H1 (cell line): Measurements from ENCODE around the gene RAB4B. TPM values are rescaled to one million over a fixed set of nuclear protein-coding genes. Genes with fewer than 3 reads are reported as not detected.

Experiments used
- CTCF ChIA-PET: fragments of 300-600 bp; sonication (Branson Sonifier 250); formaldehyde crosslinking; loops from one replicate; lab custom pipeline; 2021; ENCODE audit not compliant: partially characterized antibody; lab: Charles Lee
- POLR2A ChIA-PET: fragments of 300-600 bp; sonication (Branson Sonifier 250); formaldehyde crosslinking; loops from one replicate; lab custom pipeline; 2021; ENCODE audit warnings: inconsistent platforms; ENCODE audit not compliant: partially characterized antibody; lab: Charles Lee
- DNase-seq, 2 experiments: peaks; one replicate each; pipeline versions ENCODE4 v3.0.0 to v3.0.0-alpha.2; 2010 to 2022; ENCODE audit warnings: low spot score in 2 of 2, low read depth in 1 of 2, mixed read lengths in 1 of 2
- FAIRE-seq: peaks from 2 replicates; lab custom pipeline; 2011; peaks lifted over from hg19 to GRCh38; lab: Jason Lieb, UNC
- H2AFZ ChIP-seq: 2 replicates; pipeline ENCODE4 v1.8.1; 2012; ENCODE audit warnings: low read length, inconsistent platforms
- H2AK5ac ChIP-seq: 2 replicates; pipeline ENCODE4 v1.6.1; 2013; ENCODE audit warnings: low read depth, low read length
- H2BK120ac ChIP-seq: replicated peaks from 2 replicates; pipeline ENCODE3; 2013; ENCODE audit warnings: low read depth, low read length, inconsistent platforms
- H2BK12ac ChIP-seq: 2 replicates; pipeline ENCODE4 v1.6.1; 2013; ENCODE audit warnings: low read depth, low read length
- H2BK15ac ChIP-seq: 2 replicates; pipeline ENCODE4 v1.6.1; 2013; ENCODE audit warnings: low read length
- H2BK20ac ChIP-seq: 2 replicates; pipeline ENCODE4 v1.6.1; 2013; ENCODE audit warnings: low read length
- H2BK5ac ChIP-seq: 2 replicates; pipeline ENCODE4 v1.6.1; 2013; ENCODE audit warnings: low read depth, low read length
- H3K14ac ChIP-seq: 2 replicates; pipeline ENCODE4 v1.6.1; 2013; ENCODE audit warnings: inconsistent platforms; ENCODE audit not compliant: insufficient read length
- H3K18ac ChIP-seq: 2 replicates; pipeline ENCODE4 v1.6.1; 2013; ENCODE audit warnings: low read length; ENCODE audit errors: extremely low read depth
- H3K23ac ChIP-seq: 2 replicates; pipeline ENCODE4 v1.6.1; 2013; ENCODE audit warnings: inconsistent platforms; ENCODE audit not compliant: insufficient read length
- H3K23me2 ChIP-seq: 2 replicates; pipeline ENCODE4 v1.6.1; 2013; ENCODE audit warnings: low read depth, low read length
- H3K27ac ChIP-seq: 2 replicates; pipeline ENCODE4 v1.6.1; 2011; ENCODE audit warnings: low read depth, low read length, inconsistent platforms
- H3K27me3 ChIP-seq, 4 experiments: replicated peaks in 1 of 4; 1 replicate in 1 of 4; 2 replicates in 3 of 4; pipeline versions ENCODE4 v1.6.1 to v1.8.1; 2011 to 2013; ENCODE audit warnings: low read length in 3 of 4, mild to moderate bottlenecking in 3 of 4, inconsistent platforms in 2 of 4, mixed read lengths in 2 of 4, moderate library complexity in 1 of 4; ENCODE audit not compliant: control insufficient read depth in 3 of 4, insufficient read depth in 3 of 4; ENCODE audit errors: extremely low read depth in 1 of 4
- H3K36me3 ChIP-seq, 4 experiments: 2 replicates each; pipeline versions ENCODE4 v1.6.1 to v1.8.1; 2011 to 2013; ENCODE audit warnings: mild to moderate bottlenecking in 4 of 4, low read length in 3 of 4, moderate library complexity in 2 of 4, control low read depth in 1 of 4, inconsistent platforms in 1 of 4; ENCODE audit not compliant: insufficient read depth in 4 of 4, control insufficient read depth in 2 of 4
- H3K4ac ChIP-seq: replicated peaks from 2 replicates; pipeline ENCODE3; 2013; ENCODE audit warnings: low read length, low read depth, mixed read lengths, inconsistent platforms; ENCODE audit not compliant: insufficient read length
- H3K4me1 ChIP-seq, 4 experiments: replicated peaks in 1 of 4; 1 replicate in 1 of 4; 2 replicates in 3 of 4; pipeline versions ENCODE4 v1.6.1 to v1.8.1; 2011 to 2013; ENCODE audit warnings: low read length in 3 of 4, inconsistent platforms in 2 of 4, mixed read lengths in 1 of 4; ENCODE audit not compliant: insufficient read depth in 4 of 4, control insufficient read depth in 3 of 4
- H3K4me2 ChIP-seq, 2 experiments: 2 replicates each; pipeline versions ENCODE4 v1.6.1 to v1.8.1; 2011 to 2013; ENCODE audit warnings: low read depth in 2 of 2, low read length in 2 of 2, control low read depth in 1 of 2, inconsistent platforms in 1 of 2, mild to moderate bottlenecking in 1 of 2; ENCODE audit not compliant: insufficient read depth in 1 of 2
- H3K4me3 ChIP-seq, 4 experiments: fragments of 200-600, 300-600 bp in 1 of 4; sonication (generic), shearing (Covaris generic), sonication (Bioruptor Twin) in 1 of 4; 2 replicates each; pipeline versions ENCODE4 v1.5.1 to v1.8.1; 2011 to 2016; ENCODE audit warnings: low read length in 4 of 4, low read depth in 3 of 4, control low read depth in 2 of 4, inconsistent platforms in 2 of 4, mild to moderate bottlenecking in 2 of 4, mixed read lengths in 1 of 4, moderate library complexity in 1 of 4; ENCODE audit not compliant: insufficient read depth in 2 of 4; ENCODE audit errors: extremely low read depth in 1 of 4
- H3K56ac ChIP-seq: replicated peaks from 2 replicates; pipeline ENCODE3; 2013; ENCODE audit warnings: low read depth, mild to moderate bottlenecking, mixed read lengths, low read length, inconsistent platforms; ENCODE audit not compliant: insufficient read length
- H3K79me1 ChIP-seq: 2 replicates; pipeline ENCODE4 v1.6.1; 2013; ENCODE audit warnings: low read depth, low read length, control low read depth
- H3K79me2 ChIP-seq, 2 experiments: 2 replicates each; pipeline versions ENCODE4 v1.6.1 to v1.8.1; 2012 to 2013; ENCODE audit warnings: low read length in 2 of 2, mild to moderate bottlenecking in 2 of 2, inconsistent platforms in 1 of 2; ENCODE audit not compliant: insufficient read depth in 2 of 2, control insufficient read depth in 1 of 2
- H3K9ac ChIP-seq, 4 experiments: replicated peaks in 1 of 4; 1 replicate in 1 of 4; 2 replicates in 3 of 4; pipeline versions ENCODE4 v1.6.1 to v1.8.1; 2011 to 2013; ENCODE audit warnings: low read depth in 3 of 4, low read length in 3 of 4, control low read depth in 2 of 4, mild to moderate bottlenecking in 2 of 4, moderate library complexity in 2 of 4, inconsistent platforms in 1 of 4; ENCODE audit errors: extremely low read depth in 1 of 4
- H3K9me3 ChIP-seq, 2 experiments: 2 replicates each; pipeline versions ENCODE4 v1.6.1 to v1.8.1; 2012 to 2013; ENCODE audit warnings: mild to moderate bottlenecking in 2 of 2, moderate library complexity in 2 of 2, control low read depth in 1 of 2, inconsistent platforms in 1 of 2, low read depth in 1 of 2, low read length in 1 of 2, mixed read lengths in 1 of 2; ENCODE audit not compliant: insufficient read depth in 2 of 2
- H4K20me1 ChIP-seq, 2 experiments: replicated peaks in 1 of 2; 2 replicates each; pipeline versions ENCODE3 to v1.8.1; 2011 to 2013; ENCODE audit warnings: inconsistent platforms in 2 of 2, low read length in 2 of 2, mild to moderate bottlenecking in 1 of 2; ENCODE audit not compliant: insufficient read depth in 2 of 2, control insufficient read depth in 1 of 2
- H4K5ac ChIP-seq: 2 replicates; pipeline ENCODE4 v1.6.1; 2013; ENCODE audit warnings: low read length, low read depth, mixed read lengths, inconsistent platforms; ENCODE audit not compliant: insufficient read length
- H4K8ac ChIP-seq: 2 replicates; pipeline ENCODE4 v1.8.0; 2013; ENCODE audit warnings: mild to moderate bottlenecking, moderate library complexity, low read length, inconsistent platforms; ENCODE audit not compliant: insufficient read depth; ENCODE audit errors: extremely low read depth
- H4K91ac ChIP-seq: replicated peaks from 2 replicates; pipeline ENCODE3; 2013; ENCODE audit warnings: low read length, mixed read lengths, inconsistent platforms; ENCODE audit not compliant: insufficient read length
- BRCA1 ChIP-seq: IDR thresholded peaks from 2 replicates; pipeline ENCODE4 v1.6.1; 2012; ENCODE audit warnings: low read depth, low read length, improper control_type of control experiment
- KDM5A ChIP-seq: fragments of 200-600 bp; IDR thresholded peaks from 2 replicates; pipeline ENCODE4 v1.7.1; 2012; ENCODE audit warnings: mild to moderate bottlenecking, low read length, inconsistent platforms, mixed read lengths
- MAFK ChIP-seq: IDR thresholded peaks from 2 replicates; pipeline ENCODE4 v1.6.1; 2012; ENCODE audit warnings: low read depth, mild to moderate bottlenecking, improper control_type of control experiment, low read length
- NANOG ChIP-seq: IDR thresholded peaks from 2 replicates; pipeline ENCODE4 v1.6.1; 2011; ENCODE audit warnings: low read length, low read depth, mild to moderate bottlenecking, inconsistent platforms; ENCODE audit not compliant: insufficient read depth, poor library complexity, severe bottlenecking
- SIN3A ChIP-seq, 2 experiments: IDR thresholded peaks in 1 of 2; conservative IDR thresholded peaks in 1 of 2; 2 replicates each; pipeline ENCODE4 v1.6.1; 2011 to 2012; ENCODE audit warnings: low read length in 2 of 2, improper control_type of control experiment in 1 of 2, low read depth in 1 of 2, mild to moderate bottlenecking in 1 of 2
- SP1 ChIP-seq: IDR thresholded peaks from 2 replicates; pipeline ENCODE4 v1.6.1; 2011; ENCODE audit warnings: low read depth, low read length
- SP2 ChIP-seq: IDR thresholded peaks from 2 replicates; pipeline ENCODE4 v1.6.1; 2012; ENCODE audit warnings: mild to moderate bottlenecking, low read length, inconsistent platforms
- TAF7 ChIP-seq: optimal IDR thresholded peaks from 2 replicates; pipeline ENCODE3; 2011; ENCODE audit warnings: low read depth, mild to moderate bottlenecking, inconsistent platforms, low read length, moderate library complexity, borderline replicate concordance
- YY1 ChIP-seq: IDR thresholded peaks from 2 replicates; pipeline ENCODE4 v1.6.1; 2011; ENCODE audit warnings: low read depth, mild to moderate bottlenecking, low read length
- WGBS, 2 experiments: shearing (Covaris generic) in 1 of 2; methylation state at CpG; one replicate each; pipeline versions ENCODE4 v1.1.6 to v1.1.7; 2013 to 2015; ENCODE audit warnings: low lambda C conversion rate in 2 of 2, mixed read lengths in 2 of 2, inconsistent platforms in 1 of 2, low coverage in 1 of 2, missing lambda C conversion rate in 1 of 2; ENCODE audit not compliant: insufficient replicate concordance in 2 of 2, insufficient coverage in 1 of 2, insufficient read length in 1 of 2; ENCODE audit errors: extremely low coverage in 1 of 2, missing lambda C conversion rate in 1 of 2; 5-methylcytosine and 5-hydroxymethylcytosine counted together
- polyA plus RNA-seq, 7 experiments: library from polyadenylated mRNA; depleted of rRNA in 3 of 7; stranded (reverse) in 5 of 7; unstranded in 2 of 7; fragments of >200 nt in 5 of 7; fragments of 200-250 nt in 2 of 7; gene quantifications; 1 replicate in 5 of 7; 2 replicates in 1 of 7; 4 replicates in 1 of 7; pipeline versions ENCODE4 v1.2.1 to v1.2.3, GENCODE V29; 2011 to 2013; ENCODE audit warnings: missing spikeins in 2 of 7, mixed read lengths in 2 of 7
- total RNA-seq: library from RNA; stranded (reverse); fragmentation: NEBNext Ultra II Directional; extraction: Animal tissue kit (Norgen Biotek cat#: 25700); gene quantifications from 2 replicates; pipeline ENCODE4 v1.2.1, GENCODE V29; 2021
- TF ChIP-seq, protein P1 (sequence below): IDR thresholded peaks from 2 replicates; pipeline ENCODE4 v1.6.1; 2012; ENCODE audit warnings: low read length, inconsistent platforms
- TF ChIP-seq, protein P2 (sequence below): IDR thresholded peaks from 2 replicates; pipeline ENCODE4 v1.6.1; 2011; ENCODE audit warnings: low read length, improper control_type of control experiment

The RAB4B gene
- total and polyA plus RNA-seq, 2 of the 8 experiments (the other 6 are each of a cell fraction or from before 2014, with no cell fraction given): 15.9 to 28.6 TPM

DNA sequence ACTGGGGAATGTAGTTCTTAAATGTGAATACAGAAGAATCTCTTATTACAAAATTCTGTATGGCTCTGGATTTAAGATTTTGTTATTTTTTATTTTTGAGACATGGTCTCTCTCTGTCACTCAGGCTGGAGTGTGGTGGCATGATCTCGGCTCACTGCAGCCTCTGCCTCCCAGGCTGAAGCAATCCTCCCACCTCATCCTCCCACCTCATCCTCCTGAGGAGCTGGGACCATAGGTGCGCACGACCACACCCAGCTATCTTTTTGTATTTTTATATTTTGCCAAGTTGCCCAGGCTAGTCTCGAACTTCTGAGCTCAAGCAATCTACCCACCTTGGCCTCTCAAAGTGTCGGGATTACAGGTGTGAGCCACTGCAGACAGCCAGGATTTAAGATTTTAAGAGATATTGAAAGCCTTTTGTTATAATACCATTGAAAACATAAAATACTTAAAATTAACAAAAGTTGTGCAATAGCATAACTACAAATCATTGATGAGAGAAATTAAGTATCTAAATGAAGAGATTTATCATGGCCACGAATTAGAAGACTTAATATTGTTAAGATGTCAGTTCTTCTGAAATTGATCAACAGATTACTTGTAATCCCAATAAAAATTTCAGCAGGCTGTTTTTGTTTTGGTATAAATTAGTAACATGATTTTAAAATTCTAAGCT lies 58.8 kb downstream of the RAB4B start:
- H3K9ac ChIP-seq: no peak overlapping the region
- ChIA-PET CTCF (no interaction called here), POLR2A (no interaction called here)
- H2BK120ac ChIP-seq: no peak overlapping the region
- H3K4me3 ChIP-seq: no peak overlapping the region
- no peak overlapping the region for H2BK15ac ChIP-seq
- no peaks in the 10 kb centered on the region for H3K23me2 ChIP-seq
- H2BK20ac ChIP-seq: no peak overlapping the region
- H3K23ac ChIP-seq: no peak overlapping the region
- 86% methylated on average over 6 of the region's 6 CpGs; no CpG with 5 or more reads in 1 of the 2 experiments for WGBS, 2 experiments
- no peak overlapping the region for H3K4ac ChIP-seq
- no peak overlapping the region for H3K4me2 ChIP-seq
- H3K79me2 ChIP-seq: no peaks in the 10 kb centered on the region
- H3K14ac ChIP-seq: no peak overlapping the region
- no peak overlapping the region for H3K27ac ChIP-seq
- no peak overlapping the region for H2BK5ac ChIP-seq
- H3K18ac ChIP-seq: no peak overlapping the region
- H3K79me1 ChIP-seq: no peaks in the 10 kb centered on the region
- no peak overlapping the region for H2BK12ac ChIP-seq
- no peaks in the 10 kb centered on the region for H3K9me3 ChIP-seq
- H4K5ac ChIP-seq: no peak overlapping the region
- H2AK5ac ChIP-seq: no peak overlapping the region
- H4K20me1 ChIP-seq: no peaks in the 10 kb centered on the region
- no peak overlapping the region for H3K56ac ChIP-seq
- H3K4me1 ChIP-seq: no peaks in the 10 kb centered on the region
- no peak overlapping the region for H4K91ac ChIP-seq
- DNase-seq (no peak), FAIRE-seq (no peak)
- no peaks in the 10 kb centered on the region for H3K27me3 ChIP-seq
- no peak overlapping the region for H2AFZ ChIP-seq
- no peak overlapping the region for H4K8ac ChIP-seq
- H3K36me3 ChIP-seq: no peaks in the 10 kb centered on the region
- TF ChIP-seq NANOG (no peak), MAFK (no peak), YY1 (no peak), KDM5A (no peak), TAF7 (no peak), SIN3A (conservative IDR thresholded peaks at IDR 0.05 in 1 of 2, IDR thresholded peaks at IDR 0.05 in 1 of 2; ENCODE audit: low read depth in 1 of 2, low read length in 2 of 2) (no peak), BRCA1 (no peak), SP2 (no peak), SP1 (no peak)
- TF ChIP-seq, protein P1, sequence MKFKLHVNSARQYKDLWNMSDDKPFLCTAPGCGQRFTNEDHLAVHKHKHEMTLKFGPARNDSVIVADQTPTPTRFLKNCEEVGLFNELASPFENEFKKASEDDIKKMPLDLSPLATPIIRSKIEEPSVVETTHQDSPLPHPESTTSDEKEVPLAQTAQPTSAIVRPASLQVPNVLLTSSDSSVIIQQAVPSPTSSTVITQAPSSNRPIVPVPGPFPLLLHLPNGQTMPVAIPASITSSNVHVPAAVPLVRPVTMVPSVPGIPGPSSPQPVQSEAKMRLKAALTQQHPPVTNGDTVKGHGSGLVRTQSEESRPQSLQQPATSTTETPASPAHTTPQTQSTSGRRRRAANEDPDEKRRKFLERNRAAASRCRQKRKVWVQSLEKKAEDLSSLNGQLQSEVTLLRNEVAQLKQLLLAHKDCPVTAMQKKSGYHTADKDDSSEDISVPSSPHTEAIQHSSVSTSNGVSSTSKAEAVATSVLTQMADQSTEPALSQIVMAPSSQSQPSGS: no peak
- TF ChIP-seq, protein P2, sequence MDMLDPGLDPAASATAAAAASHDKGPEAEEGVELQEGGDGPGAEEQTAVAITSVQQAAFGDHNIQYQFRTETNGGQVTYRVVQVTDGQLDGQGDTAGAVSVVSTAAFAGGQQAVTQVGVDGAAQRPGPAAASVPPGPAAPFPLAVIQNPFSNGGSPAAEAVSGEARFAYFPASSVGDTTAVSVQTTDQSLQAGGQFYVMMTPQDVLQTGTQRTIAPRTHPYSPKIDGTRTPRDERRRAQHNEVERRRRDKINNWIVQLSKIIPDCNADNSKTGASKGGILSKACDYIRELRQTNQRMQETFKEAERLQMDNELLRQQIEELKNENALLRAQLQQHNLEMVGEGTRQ: no peak
